ENCODE data around the gene STARD13. TPM values are rescaled to one million over a fixed set of nuclear protein-coding genes. Genes with fewer than 3 reads are reported as not detected.

Gene STARD13
- total RNA-seq, 1 experiment from 2014 or later, result 19.2 TPM

DNA sequence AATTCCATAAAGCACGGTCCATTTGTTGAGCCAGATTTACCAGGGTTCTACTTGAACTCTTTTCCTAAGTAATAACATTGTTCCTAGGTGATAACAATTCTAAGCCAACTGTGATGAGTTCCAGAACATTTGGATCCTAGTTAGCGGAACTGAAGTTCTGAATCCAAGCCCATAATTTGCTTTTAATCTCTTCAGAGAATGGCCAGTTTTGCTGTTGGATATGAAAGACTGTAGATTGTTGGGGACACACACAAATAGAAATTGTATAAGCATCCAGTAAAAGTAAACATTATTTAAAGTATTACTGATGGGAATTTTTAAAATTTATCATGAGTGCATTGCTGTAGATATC lies 27.3 kb upstream of the STARD13 start:
- Histone ChIP-seq H3K27me3 (no peaks in the 10 kb centered on the region), H3K36me3 (peaks cover 8% of the 10 kb centered on the region), H3K4me3 (no peak overlapping the region), H3K9me3 (0 out of 2 replicates have a peak, but pooled peaks cover 3% of the 10 kb centered on the region)
- no peak for DNase-seq

DNA sequence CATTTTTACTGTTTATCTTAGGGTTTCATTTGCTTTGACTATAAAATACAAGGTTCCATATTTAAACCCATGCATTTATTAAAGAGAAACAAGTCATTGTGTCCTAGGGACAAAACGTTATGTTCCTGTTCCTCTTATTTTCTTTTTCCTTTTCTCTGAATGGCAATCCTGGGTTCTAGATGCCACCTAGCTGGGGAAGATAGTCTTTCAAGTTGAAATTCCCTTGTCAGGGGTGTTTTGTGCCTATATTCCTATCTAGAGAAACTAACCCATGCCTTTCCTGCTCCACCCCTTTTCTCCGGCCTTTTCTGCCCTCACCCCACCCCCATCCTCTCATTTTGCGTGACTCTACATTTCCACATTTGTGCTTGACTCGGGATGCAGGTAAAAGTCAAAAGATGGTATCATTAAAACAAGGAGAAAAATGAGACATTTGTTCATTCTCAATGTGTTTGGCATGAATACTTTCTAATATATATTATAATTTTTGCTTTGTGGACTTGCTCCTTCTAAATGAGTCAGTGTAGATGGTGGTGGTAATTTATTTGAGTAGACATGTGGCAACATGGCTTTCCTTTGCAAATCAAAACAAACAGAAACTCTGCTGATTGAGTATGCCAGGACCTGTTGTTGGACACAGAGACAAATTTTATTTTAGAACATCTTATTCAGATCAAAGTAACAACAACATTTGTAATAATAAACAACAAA lies 26.8 kb upstream of the STARD13 start:
- Histone ChIP-seq H3K4me3 (no peak overlapping the region), H3K9me3 (no peaks in the 10 kb centered on the region)

DNA sequence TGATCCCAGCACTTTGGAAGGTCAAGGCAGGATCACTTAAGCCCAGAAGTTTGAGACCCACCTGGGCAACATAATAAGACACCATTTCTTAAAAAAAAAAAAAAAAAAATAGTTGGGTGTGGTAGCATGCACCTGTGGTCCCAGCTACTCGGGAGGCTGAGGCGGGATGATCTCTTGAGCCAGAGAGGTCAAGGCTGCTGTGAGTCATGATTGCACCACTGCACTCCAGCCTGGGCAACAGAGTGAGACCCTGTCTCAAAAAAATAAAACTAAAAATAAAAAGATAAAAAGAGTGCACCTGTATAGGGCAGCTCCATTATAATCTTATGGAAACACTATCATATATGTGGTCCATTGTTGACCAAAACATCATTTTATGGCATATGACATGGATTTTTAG lies 25.5 kb upstream of the STARD13 start:
- Histone ChIP-seq H3K27me3 (no peaks in the 10 kb centered on the region), H3K36me3 (peaks cover 12% of the 10 kb centered on the region), H3K9me3 (peaks cover 4% of the 10 kb centered on the region; the same call in 1 of the 2 replicates), H3K4me3 (no peak overlapping the region)
- no peak for DNase-seq

More for the DNA sequence above, 26.8 kb upstream of the STARD13 start:
- no peaks in the 10 kb centered on the region for H3K27me3 ChIP-seq
- no peak for DNase-seq
- H3K36me3 ChIP-seq, result peaks cover 8% of the 10 kb centered on the region

DNA sequence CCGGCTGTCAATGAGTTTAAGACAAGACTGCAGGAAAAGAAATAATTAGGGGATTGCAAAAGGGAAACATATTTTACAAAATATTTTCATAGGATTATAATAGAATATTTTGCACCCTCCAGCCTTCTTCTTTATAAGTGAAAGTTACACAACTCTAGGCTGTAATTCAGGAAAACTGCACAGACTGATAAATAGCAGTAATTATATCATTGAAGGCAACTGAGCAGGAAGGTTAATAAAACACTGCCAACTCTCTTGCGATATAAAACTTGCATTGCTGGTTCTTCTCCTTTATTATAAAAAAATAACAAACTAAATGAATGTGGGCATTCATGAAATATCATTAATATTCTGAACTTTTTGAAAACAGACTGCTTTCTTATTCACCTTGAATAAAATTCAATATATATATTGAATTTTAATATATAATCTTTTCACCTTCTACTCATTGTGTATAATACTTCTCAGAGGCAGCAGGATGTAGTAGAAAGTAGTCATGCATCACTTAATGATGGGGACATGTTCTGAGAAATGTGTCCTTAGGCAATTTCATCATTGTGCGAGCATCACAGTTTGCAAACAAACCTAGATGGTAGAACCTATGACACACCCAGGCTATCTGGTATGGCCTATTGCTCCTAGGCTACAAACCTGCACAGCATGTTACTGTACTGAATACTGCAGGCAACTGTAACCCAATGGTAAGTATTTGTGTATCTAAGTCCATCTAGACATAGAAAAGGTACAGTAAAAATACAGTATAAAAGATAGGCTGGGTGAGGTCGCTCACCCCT lies 24.9 kb upstream of the STARD13 start:
- no peak overlapping the region for H3K4me3 ChIP-seq
- H3K27me3 ChIP-seq, result no peaks in the 10 kb centered on the region
- no peak for DNase-seq
- peaks cover 16% of the 10 kb centered on the region for H3K36me3 ChIP-seq
- H3K9me3 ChIP-seq, result peaks cover 8% of the 10 kb centered on the region; the same call in 1 of the 2 replicates

DNA sequence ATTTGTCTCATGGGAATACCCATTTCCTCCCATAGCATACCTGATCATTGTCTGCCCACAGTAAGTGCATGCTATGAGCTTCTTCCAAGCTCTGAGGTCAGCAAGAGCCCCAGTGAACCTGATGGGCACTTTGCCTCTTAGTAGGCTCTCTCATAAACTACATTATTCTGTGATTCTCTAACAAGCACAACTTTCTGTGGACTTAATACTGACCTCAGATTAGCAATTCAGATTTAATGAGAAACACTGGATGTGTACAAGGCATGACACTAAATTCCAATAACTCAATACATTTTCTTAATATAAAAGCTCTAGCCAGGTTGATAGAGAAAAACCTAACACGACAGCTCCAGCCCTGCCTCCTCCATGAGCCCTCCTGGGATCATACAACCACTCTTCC lies 23.3 kb upstream of the STARD13 start:
- no peak for DNase-seq
- Histone ChIP-seq H3K27me3 (no peaks in the 10 kb centered on the region), H3K36me3 (peaks cover 18% of the 10 kb centered on the region), H3K9me3 (peaks cover 8% of the 10 kb centered on the region; the same call in 1 of the 2 replicates), H3K4me3 (no peak overlapping the region)

DNA sequence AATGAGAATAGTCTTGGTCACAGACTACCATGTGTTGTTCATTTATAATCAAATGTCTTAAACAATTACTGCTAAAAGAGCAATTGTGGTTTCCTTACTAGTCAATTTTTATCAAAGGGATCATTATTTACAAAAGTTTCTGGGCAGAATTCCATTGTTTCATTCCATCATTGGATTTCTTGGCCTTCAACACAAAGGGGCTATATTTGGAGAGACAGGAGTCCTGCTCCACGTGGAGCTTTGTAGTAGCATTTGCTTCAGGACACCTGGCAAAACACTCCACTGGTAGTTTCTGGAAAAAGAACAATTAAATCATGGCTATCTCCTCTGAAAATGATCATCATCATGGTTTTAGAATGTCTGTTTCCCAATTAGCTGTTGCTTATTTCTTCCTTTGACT lies 22.3 kb upstream of the STARD13 start:
- DNase-seq, result peak; percentile 2
- Histone ChIP-seq H3K36me3 (peaks cover 18% of the 10 kb centered on the region), H3K4me3 (no peak overlapping the region), H3K9me3 (peaks cover 8% of the 10 kb centered on the region; the same call in 1 of the 2 replicates), H3K27me3 (no peaks in the 10 kb centered on the region)

DNA sequence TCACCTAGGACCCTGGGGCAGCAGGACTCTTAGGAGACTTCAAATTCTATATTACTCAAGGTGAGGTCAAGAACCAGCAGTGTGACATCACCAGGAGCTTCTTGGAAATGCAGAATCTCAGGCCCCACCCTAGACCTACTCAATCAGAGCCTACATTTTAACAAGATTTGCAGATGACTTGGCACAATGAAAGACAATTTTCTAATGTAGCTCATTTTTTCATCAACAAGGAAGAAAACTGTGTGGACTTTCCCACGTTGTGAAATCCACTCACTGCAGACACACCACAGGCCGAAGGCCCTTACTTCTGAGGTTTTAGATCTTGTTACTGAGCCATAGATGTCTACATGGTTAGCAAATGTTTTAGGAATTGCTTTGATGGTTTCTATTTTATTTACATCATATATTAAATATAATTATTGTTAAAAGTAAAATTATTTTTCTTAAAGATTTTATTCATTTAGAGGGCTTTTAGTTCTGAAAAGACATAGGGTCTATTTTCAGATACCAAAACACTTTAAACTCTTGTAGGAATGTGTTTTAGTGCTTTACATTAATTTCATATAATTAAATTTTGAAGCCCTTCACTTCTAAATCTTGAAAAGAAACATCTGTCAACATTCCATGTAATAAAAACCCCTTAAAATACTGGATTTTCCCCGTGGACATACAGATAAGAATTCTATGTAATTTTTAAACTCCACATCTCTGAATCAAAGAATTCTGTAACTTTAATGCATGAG lies 18.5 kb upstream of the STARD13 start:
- Histone ChIP-seq H3K9me3 (peaks cover 8% of the 10 kb centered on the region; the same call in 1 of the 2 replicates), H3K36me3 (peaks cover 13% of the 10 kb centered on the region; the same call in 1 of the 2 replicates), H3K27me3 (no peaks in the 10 kb centered on the region), H3K4me3 (no peak overlapping the region)
- no peak for DNase-seq

DNA sequence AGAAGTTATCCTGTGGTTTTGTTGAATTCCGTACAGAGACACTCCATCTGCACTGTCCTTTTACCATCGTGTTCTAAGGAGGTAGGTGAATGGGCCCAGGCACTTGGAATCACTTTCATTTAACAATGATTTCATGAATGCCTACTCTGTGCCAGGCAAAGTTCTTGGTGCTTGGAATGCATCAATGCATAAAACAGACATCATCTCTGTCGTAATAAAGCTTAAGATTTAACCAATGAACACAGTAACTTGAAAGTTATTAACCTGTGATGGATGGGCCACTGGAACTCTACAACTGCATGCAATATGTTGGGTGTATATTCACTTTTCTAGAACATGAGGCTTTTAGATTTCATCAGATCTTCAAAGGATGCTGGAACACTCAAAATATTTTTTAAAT lies 14.1 kb upstream of the STARD13 start:
- DNase-seq, result no peak
- Histone ChIP-seq H3K36me3 (peaks cover 2% of the 10 kb centered on the region; the same call in 1 of the 2 replicates), H3K4me3 (no peak overlapping the region), H3K27me3 (no peaks in the 10 kb centered on the region), H3K9me3 (no peaks in the 10 kb centered on the region)

DNA sequence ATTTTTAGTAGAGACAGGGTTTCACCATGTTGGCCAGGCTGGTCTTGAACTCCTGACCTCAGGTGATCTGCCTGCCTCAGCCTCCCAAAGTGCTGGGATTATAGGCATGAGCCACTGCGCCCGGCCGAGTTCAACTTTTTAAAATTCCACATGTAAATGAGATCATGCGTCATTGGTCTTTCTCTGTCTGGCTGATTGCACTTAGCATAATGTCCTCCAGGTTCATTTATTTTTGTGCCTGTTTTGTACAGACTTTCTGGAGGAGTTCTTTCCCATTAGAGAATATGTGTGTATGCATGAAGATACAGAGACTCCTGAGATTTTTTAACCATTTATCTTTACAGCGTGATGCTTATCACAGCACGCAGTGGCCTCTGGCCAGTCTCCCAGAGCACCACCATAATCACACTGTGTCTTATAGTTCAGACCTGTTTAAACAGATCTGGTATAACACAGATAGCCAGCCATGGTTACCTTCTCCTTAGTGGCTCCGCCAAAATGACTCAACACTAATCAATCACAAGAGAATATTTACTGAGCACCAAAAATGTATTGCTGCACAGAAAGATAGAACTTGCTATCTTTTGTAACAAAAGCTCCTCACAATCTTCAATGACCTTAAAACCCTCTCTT lies 11.4 kb upstream of the STARD13 start:
- Histone ChIP-seq H3K9me3 (no peaks in the 10 kb centered on the region), H3K27me3 (no peaks in the 10 kb centered on the region), H3K4me3 (no peak overlapping the region), H3K36me3 (peaks cover 5% of the 10 kb centered on the region)
- DNase-seq, result no peak

DNA sequence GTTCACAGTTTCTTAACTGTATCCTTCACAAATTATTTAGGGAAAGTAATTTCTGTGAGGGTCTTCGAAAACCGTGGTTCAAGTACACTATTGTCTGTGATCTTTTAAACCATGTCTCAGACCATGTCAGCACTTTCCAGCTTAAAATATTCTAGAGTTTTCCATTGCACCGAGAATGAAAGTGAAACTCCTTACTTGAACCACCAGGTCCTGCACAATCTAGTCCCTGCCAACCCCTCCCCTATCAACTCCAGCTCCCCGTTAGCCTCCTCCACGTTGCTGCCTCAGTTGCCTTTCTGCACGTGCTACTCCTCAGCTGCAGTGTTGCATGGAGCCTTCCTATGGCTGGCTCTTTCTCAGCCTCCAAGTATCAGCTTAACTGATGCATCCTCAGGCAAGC lies 7.2 kb upstream of the STARD13 start:
- DNase-seq, result no peak
- no peak overlapping the region for H3K4me3 ChIP-seq
- H3K27me3 ChIP-seq, result no peaks in the 10 kb centered on the region
- H3K36me3 ChIP-seq, result peaks cover 5% of the 10 kb centered on the region
- H3K9me3 ChIP-seq, result no peaks in the 10 kb centered on the region

DNA sequence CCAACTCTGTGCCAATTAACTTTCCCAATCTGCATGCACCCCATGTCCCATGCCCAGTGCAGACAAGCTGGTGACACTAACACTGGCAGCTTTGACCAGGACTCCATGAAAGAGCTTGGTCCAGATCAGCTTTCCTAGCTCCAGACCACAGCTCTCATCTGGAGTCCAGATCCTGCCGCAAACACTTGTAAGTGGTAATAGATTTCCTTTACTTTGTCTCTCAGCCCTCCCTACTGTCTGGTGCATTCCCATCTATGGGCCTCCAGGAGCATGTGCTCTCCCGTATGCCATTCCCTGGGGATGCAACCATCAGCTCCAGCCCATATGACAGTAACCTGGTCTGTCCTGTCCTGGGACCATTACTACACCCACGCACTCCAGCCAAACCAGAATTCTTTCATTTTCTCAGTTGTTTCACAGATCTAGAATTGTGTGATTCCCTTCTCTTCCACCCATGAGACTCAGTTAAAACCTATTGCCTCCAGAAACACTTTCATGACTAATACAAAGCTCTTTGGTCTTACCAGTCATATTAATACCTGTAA lies 4.9 kb upstream of the STARD13 start:
- no peaks in the 10 kb centered on the region for H3K9me3 ChIP-seq
- peaks cover 12% of the 10 kb centered on the region for H3K36me3 ChIP-seq
- H3K27me3 ChIP-seq, result no peaks in the 10 kb centered on the region
- H3K4me3 ChIP-seq, result no peak overlapping the region
- DNase-seq, result no peak

DNA sequence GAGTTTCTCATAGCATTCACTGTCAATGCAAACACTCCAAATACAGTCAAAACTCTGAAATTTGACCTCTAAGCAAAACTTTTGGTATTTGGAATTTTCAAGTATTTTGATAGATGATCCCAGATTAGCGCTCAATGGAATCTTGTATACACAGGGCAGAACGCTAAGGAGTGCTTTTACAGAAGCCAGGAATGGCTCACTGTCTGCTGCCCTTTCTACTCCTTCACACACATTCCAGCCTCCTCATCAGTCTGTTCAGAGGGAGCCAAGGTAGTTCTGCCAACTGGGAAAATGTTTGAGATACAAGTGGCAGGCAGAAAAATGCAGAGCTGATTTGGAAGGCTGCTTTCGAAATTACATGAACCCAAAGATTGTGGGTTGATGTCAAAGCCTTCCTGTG lies 4.4 kb upstream of the STARD13 start:
- Histone ChIP-seq H3K27me3 (no peaks in the 10 kb centered on the region), H3K9me3 (no peaks in the 10 kb centered on the region), H3K36me3 (peaks cover 16% of the 10 kb centered on the region), H3K4me3 (no peak overlapping the region)
- peak; percentile 45 for DNase-seq

DNA sequence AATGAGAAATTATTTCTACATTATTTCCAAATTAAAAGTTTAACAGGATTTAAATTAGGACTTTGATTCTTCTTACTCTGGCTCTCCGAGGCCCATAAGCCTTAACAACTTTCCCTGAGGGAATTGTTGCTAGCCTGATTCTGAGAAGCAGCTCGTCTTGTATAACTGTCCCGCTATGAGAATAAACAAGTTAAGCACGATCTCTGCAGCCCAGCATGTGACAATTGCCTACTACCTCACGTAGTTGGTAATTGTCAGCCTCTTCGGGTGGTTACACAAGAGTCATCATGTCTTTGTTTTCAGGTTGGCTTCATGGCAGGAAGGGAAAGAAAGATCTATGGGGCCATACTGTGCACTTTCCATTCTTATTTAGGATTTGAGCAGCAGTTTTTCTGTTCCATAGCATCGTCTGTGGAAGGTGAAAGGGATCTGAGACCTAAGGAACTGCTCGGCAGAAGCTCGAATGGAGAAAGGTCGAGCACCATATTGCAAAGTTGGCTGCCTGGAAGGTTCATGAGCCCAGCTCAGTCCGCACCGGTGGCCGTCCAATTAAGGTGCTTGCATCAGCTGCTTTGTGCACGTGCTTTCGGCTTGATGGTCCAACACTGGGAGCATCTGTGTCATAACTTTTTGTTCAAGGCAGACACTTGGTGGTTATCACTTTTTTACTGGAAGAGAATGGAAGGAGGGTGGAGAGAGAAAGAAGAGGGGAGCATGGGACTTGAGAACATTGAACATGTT lies 1.8 kb upstream of the STARD13 start:
- Histone ChIP-seq H3K27me3 (no peaks in the 10 kb centered on the region), H3K4me3 (no peak overlapping the region)
- no peak for DNase-seq

DNA sequence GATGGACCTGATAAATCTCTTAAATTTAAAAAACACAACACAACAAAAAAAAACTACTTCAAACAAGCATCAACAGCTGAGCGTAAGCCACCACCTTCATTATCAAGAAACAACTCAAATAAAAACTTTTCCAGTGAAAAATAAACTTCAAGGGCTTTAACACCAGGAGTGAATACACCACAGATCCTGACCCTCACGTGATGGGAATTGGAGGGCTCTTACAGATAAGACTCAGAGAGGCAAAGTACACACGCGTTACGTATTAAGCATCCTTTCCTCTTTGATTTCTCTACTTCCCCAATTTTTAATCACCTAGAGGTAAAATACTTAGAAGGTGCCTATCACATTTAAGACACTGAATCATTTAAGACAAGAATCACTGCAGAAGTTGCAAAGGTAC lies 573 bp upstream of the STARD13 start:
- H3K9me3 ChIP-seq, result no peaks in the 10 kb centered on the region
- no peak for DNase-seq
- no peaks in the 10 kb centered on the region for H3K27me3 ChIP-seq
- H3K4me3 ChIP-seq, result peak overlapping the region; percentile 70
- H3K36me3 ChIP-seq, result peaks cover 30% of the 10 kb centered on the region

More for the DNA sequence above, 1.8 kb upstream of the STARD13 start:
- Histone ChIP-seq H3K36me3 (peaks cover 21% of the 10 kb centered on the region), H3K9me3 (no peaks in the 10 kb centered on the region)

DNA sequence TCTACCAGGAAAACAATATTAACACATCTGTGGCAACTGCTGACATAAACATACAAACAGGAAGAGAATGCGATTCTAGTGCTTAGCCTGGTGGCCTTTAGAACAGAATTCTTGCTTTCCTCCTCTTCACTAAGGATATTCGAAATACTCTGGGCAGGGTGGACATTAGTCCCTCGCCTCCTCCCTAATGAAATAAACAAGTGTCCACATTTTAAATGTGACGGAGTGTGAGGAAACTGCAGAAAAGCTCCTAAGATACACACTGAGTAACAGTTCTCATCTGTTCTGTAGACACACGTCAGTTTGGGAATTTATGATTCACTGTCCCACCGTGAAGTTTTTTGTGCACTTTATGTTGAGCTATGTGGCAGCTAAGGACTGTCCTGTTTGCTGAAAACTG lies 639 bp downstream of the STARD13 start:
- Histone ChIP-seq H3K4me3 (peak overlapping the region; percentile 70), H3K36me3 (peaks cover 39% of the 10 kb centered on the region), H3K9me3 (no peaks in the 10 kb centered on the region), H3K27me3 (no peaks in the 10 kb centered on the region)
- DNase-seq, result no peak

DNA sequence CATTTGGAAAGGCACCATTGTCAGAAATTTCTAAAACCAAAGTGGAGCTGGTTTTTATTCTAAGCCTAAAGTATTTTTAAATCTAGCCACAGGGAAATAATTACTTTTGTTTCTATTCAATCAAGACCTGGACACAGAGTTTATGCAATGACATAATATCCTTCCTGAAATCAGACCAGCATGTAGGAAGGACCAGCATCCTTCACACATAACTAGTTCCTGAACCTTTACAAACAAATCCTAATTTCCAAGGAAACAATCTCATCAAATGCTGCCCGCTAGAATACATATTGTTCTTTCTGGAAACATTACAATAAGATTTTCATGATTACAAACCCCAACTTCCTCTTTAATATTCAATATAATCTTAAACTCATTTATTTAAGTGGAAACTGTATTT lies 1.5 kb downstream of the STARD13 start:
- Histone ChIP-seq H3K36me3 (peaks cover 40% of the 10 kb centered on the region), H3K27me3 (no peaks in the 10 kb centered on the region), H3K4me3 (peak overlapping the region; percentile 70), H3K9me3 (no peaks in the 10 kb centered on the region)
- DNase-seq, result no peak
